Gastrocnemius medialis (tissue), 4 donors: ENCODE data around the gene CLEC18C.
"Not testable (repeated sequence)": the region's sequence is repeated elsewhere in the genome, so short reads cannot be mapped to it uniquely, and the experiment has no call there.

Experiments used
- CTCF ChIP-seq, 5 experiments: fragments of 450-650 bp in 3 of 5; fragments of 200-600 bp in 2 of 5; sonication (generic) in 2 of 5; IDR thresholded peaks in 4 of 5; conservative IDR thresholded peaks in 1 of 5; 1 replicate in 4 of 5; 2 replicates in 1 of 5; pipeline ENCODE4 v1.5.1; 2016 to 2019; ENCODE audit warnings: antibody characterized with exemption in 5 of 5, mild to moderate bottlenecking in 3 of 5, moderate library complexity in 3 of 5
- POLR2A ChIP-seq, 2 donors: fragments of 450-650 bp; IDR thresholded peaks; one replicate each; pipeline ENCODE4 v1.6.1; 2017; ENCODE audit warnings: antibody characterized with exemption in 2 of 2, mild to moderate bottlenecking in 2 of 2, moderate library complexity in 2 of 2

- not testable (repeated sequence) for TF ChIP-seq CTCF (IDR thresholded peaks at IDR 0.05 in 4 of 5, conservative IDR thresholded peaks at IDR 0.05 in 1 of 5); POLR2A (IDR thresholded peaks at IDR 0.05)
These were observed 45.9 kb upstream of the CLEC18C start for GRCh38 chr16:70127706-70128105.
